ENCODE data around the gene AGAP1.

GRCh38 chr2:236086971-236087465, 593.2 kb downstream of the AGAP1 start:
- TF ChIP-seq, protein P1, sequence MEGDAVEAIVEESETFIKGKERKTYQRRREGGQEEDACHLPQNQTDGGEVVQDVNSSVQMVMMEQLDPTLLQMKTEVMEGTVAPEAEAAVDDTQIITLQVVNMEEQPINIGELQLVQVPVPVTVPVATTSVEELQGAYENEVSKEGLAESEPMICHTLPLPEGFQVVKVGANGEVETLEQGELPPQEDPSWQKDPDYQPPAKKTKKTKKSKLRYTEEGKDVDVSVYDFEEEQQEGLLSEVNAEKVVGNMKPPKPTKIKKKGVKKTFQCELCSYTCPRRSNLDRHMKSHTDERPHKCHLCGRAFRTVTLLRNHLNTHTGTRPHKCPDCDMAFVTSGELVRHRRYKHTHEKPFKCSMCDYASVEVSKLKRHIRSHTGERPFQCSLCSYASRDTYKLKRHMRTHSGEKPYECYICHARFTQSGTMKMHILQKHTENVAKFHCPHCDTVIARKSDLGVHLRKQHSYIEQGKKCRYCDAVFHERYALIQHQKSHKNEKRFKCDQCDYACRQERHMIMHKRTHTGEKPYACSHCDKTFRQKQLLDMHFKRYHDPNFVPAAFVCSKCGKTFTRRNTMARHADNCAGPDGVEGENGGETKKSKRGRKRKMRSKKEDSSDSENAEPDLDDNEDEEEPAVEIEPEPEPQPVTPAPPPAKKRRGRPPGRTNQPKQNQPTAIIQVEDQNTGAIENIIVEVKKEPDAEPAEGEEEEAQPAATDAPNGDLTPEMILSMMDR (IDR thresholded peaks at IDR 0.05; ENCODE audit: extremely low read depth in 1 of 2, insufficient read depth in 1 of 2, low read depth in 1 of 2, low read length in 2 of 2) = no peak
- TF ChIP-seq JUN (IDR thresholded peaks at IDR 0.05; ENCODE audit: borderline replicate concordance, insufficient read depth, insufficient read length, low read depth) (no peak), POLR2AphosphoS5 (IDR thresholded peaks at IDR 0.05; ENCODE audit: insufficient read depth, low read depth, low read length) (no peak), POLR2A (IDR thresholded peaks at IDR 0.05; ENCODE audit: low read depth, low read length) (no peak), MAX (IDR thresholded peaks at IDR 0.05; ENCODE audit: insufficient read depth, insufficient read length) (no peak), MYC (IDR thresholded peaks at IDR 0.05; ENCODE audit: low read depth, low read length) (no peak)

All from endothelial cell of umbilical vein (primary cell).